HPDE6-E6E7 (cell line): Measurements from ENCODE around the gene PSMB2.
"Not testable (repeated sequence)": the region's sequence is repeated elsewhere in the genome, so short reads cannot be mapped to it uniquely, and the experiment has no call there.

ENCODE experiments used
- DNase-seq: peaks from one replicate; pipeline ENCODE4 v3.0.0; 2011; ENCODE audit warnings: missing footprints; ENCODE audit errors: extremely low spot score

PSMB2 gene

GRCh38 chr1:35592991-35593769, 48.1 kb downstream of the PSMB2 start:
- DNase-seq: no peak

GRCh38 chr1:35591211-35591610, 50.1 kb downstream of the PSMB2 start:
- no peak for DNase-seq

GRCh38 chr1:35590476-35591040, 50.8 kb downstream of the PSMB2 start:
- no peak for DNase-seq

DNA sequence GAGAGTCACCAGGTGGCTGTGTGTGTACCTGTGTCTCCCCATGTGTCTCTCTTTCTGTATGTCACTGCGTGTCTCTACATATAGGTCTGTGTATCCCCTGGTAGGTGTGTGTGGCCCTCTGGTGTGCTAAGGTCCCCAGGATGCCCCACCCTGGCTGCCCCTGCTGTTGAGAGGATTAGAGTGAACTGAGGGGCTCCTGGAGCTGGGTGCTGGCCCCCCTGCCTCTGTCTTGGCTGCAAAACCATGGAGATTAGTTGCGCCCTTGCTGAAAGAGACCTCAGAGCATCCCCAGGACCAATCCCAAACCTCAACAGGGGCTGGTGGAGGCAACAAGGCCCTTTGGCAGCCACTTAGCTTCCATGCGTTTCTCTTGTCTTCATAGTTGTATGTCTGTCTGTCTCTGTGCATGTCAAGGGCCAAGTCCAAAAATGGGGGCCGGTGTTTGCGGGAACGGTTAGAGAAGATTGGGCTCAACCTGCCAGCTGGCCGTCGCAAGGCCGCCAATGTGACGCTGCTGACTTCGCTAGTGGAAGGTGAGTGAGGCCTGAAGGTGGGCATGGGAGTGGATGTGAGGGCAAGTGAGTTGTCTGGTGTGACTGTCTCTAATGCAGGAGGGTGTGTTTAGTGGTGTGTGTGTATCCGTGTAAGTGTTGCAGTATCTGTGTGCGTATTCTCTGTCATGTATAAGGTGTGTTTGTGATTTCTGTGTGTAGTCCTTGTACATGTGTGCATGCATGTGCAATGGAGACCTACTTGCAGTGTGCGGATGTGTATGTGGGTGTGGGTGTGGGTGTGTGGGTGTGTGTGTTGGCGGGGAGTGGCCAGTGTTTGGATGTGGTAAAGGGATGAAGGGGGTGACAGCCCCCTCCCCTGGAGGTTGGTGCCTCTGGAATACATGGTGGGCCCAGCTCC, 51.6 kb downstream of the PSMB2 start:
- no peak for DNase-seq

DNA sequence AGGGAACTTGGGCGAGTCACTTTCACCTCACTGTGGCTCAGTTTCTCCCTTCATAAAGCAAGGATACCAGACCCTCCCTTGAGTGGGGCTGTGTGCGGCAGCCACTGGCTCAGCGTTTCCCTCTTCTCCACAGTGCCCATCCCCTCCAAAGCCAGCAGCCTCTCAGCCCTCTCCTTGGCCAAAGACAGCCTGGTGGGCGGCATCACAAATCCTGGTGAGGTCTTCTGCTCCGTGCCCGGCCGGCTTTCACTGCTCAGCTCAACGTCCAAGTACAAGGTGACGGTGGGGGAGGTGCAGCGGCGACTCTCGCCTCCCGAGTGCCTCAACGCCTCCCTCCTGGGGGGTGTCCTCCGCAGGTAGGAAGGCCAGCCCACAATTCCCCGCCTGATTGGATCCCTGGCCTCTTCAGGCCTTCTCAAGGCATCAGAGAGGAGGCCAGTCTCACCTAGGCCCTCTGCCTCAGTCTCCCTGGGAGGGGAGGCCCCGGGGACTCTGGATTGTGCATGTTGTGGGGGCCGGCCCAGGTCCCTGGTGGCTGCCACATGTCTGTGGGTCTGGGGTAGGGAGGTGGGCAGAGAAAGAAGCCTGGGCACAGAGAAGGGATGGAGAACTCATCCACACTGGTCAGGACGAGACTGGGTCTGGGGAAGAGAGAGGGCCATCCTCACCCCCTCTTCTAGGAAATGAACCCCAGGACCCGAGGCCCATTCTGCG, 53.0 kb downstream of the PSMB2 start:
- no peak for DNase-seq

DNA sequence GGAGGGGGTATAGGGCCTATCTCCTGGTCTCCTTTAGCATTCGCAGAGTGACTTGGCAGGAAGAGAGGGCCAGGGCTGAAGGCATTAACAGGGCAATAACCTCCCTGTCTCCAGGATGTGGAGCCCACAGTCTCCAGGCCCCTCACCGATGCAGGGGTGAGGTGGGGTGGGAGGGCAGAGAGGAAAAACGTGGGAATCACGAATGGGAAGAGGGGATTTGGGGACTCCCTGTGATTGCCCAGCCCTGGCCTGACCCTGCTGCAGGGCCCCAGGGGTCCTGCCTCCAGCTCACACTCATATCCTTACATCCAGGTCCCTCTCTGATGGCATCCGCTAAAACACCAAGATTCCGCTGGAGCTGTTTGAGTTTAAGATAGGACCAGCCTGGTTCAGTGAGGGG, 53.6 kb downstream of the PSMB2 start:
- DNase-seq: no peak

- DNase-seq: no peak
Observed at GRCh38 chr1:35586808-35587207, 54.5 kb downstream of the PSMB2 start.

DNA sequence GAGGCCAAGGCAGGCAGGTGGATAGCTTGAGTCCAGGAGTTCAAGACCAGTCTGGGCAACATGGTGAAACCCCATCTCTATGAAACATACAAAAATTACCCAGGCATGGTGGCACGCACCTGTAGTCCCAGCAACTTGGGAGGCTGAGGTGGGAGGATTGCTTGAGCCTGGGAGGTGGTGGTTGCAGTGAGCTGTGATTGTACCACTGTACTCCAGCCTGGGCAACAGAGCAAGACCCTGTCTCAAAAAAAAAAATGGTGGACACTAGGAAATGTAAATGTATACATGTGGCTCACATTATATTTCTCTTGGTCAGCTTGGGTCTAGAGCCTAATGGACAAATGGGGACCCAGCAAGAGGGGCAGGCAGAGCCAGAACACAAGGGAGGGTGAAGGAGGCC, 55.5 kb downstream of the PSMB2 start:
- not testable (repeated sequence) for DNase-seq

DNA sequence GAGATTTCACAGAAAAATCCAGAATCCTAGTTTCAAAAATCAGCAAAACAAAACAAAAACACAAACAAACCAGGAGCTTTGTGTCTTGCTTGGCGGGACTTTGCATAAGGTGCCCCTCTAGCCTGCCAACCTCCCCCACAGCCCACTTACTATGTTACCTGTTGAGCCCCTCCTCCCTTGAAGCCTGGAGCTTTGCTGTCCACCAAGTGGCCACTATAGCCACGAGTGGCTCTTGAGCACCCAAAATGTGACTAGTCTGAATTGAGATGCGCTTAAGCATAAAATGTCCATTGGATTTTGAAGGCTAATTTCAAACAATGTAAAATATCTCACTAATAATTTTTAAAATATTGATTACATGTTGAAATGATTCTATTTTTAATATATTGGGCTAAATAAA, 56.0 kb downstream of the PSMB2 start:
- no peak for DNase-seq

DNA sequence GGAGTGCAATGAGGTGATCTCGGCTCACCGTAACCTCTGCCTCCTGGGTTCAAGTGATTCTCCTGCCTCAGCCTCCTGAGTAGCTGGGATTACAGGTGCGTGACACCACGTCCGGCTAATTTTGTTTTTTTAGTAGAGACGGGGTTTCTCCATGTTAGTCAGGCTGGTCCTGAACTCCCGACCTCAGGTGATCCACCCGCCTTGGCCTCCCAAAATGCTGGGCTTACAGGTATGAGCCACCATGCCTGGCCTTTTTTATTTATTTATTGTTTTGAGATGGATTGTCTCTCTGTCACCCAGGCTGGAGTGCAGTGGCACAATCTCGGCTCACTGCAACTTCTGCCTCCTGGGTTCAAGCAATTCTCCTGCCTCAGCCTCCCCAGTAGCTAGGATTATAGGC, 59.7 kb downstream of the PSMB2 start:
- DNase-seq: not testable (repeated sequence)

DNA sequence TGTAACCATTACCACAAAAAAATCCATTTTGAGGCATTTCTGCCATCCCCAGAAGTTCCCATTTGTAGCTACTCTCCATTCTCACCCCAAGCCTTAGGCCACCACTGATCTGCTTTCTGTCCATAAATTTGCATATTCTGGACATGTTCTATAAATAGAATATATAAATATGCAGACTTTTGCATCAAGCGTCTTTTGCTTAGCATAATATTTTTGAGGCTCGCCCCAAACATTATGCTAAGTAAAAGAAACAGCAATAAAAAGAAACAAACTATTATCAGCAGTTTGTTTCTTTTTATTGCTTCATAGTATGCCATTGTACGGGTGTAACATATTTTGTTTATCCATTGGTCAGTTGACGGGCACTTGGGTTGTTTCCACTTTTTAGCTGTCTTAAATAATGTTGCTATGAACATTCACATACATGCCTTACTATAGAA, 60.4 kb downstream of the PSMB2 start:
- no peak for DNase-seq

- DNase-seq: no peak
Observed at GRCh38 chr1:35577071-35577998, 64.0 kb downstream of the PSMB2 start.

- not testable (repeated sequence) for DNase-seq
Observed at GRCh38 chr1:35576766-35577070, 64.6 kb downstream of the PSMB2 start.

DNA sequence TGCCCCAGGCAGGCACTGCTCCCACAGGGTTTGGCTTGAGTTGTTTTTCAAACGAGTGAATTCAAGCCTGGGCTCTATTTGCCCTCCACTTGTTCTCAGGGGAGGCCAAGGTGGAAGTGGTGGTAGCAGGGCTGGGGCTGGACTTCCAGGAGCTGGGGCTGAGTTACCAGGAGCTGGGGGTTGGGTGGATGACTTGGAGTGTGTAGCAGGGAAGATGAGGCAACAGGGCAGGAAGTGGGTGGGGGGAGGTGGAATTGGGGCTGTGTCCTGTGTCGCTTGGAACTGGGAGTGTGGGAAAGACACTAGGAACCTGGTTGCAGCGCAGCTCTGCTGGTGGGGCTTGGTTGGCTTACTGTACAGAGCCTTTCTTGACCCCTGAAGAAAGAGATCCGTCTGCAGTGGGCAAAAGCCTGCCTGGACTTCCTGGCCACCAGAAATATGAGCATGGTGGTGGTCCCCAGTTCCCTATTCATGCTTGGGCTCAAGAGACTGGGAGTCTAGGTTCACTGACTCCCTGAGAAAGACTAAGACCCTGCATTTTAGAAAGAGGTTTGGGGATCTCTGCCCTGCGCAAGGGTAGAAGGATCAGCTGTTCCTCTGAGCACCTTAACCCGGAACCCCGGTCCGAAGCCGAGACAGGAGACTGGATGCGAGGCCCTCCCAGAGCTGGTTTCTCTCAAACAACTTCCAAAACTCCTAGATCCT, 65.1 kb downstream of the PSMB2 start:
- DNase-seq: no peak

- no peak for DNase-seq
Observed at GRCh38 chr1:35575416-35575958, 65.8 kb downstream of the PSMB2 start.

DNA sequence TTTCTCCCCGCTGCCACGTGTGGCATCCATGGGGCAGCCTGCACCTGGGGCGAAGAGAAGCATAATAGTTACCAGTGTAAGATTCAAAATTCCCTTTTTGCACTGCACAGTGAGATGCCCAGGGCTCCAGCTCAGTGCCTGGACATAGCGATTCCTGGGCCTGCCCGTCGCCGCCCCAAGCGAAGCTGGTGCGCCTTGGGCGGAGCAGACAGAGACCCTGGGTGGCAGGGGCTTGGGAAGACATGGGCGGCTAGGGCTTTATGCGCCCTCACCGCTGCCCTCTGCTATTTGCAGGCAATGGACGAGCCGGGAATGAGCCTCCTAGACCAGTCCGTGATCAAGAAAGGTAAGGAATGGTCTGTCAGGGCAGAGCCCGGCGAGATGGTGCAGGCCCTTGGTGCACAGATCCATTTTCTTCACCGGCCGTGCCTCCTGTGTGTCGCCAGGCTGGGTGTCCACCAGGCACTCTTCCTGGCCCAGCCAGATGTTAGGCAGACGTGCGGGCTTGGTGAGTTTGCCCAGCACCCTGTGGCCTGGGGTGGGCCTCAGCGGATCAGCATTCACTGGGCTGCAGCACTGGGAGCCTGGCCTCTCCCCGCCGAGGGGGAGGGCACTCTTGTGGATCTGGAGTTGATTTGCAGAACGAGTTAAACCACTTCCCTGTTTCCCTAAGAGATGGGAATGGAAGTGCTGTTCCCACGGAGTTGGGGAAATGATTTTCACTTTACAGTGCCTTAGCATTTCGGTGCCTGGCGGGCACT, 66.5 kb downstream of the PSMB2 start:
- no peak for DNase-seq

GRCh38 chr1:35574125-35574654, 67.1 kb downstream of the PSMB2 start:
- no peak for DNase-seq

GRCh38 chr1:35573198-35574124, 67.9 kb downstream of the PSMB2 start, which contains the start of gene TFAP2E:
Gene TFAP2E (plus strand): TSS chr1:35573314. CDS start chr1:35573578, 264 bp downstream.
- DNase-seq: peak; percentile 44
